ENCODE data around the gene WDR18. TPM values are rescaled to one million over a fixed set of nuclear protein-coding genes. Genes with fewer than 3 reads are reported as not detected.

The WDR18 gene
- total RNA-seq, 4 donors from 2014 or later = 25.0 to 52.6 (median 42.2) TPM

GRCh38 chr19:953445-954271, 30.5 kb upstream of the WDR18 start:
- 61% methylated on average over 29 of the region's 33 CpGs for WGBS
- no peaks in the 10 kb centered on the region for H3K9me3 ChIP-seq
- H3K36me3 ChIP-seq = no peaks in the 10 kb centered on the region
- peaks cover 14% of the 10 kb centered on the region for H3K4me1 ChIP-seq
- TF ChIP-seq POLR2A (IDR thresholded peaks at IDR 0.05) (no peak), EP300 (IDR thresholded peaks at IDR 0.05) (no peak), CTCF (IDR thresholded peaks at IDR 0.05) (no peak), POLR2AphosphoS5 (IDR thresholded peaks at IDR 0.05) (no peak)
- peak in 1 of 2 donors; percentile 49 for DNase-seq (ENCODE audit: low spot score in 2 of 2)
- peak overlapping the region; percentile 20 for H3K4me3 ChIP-seq
- H3K27ac ChIP-seq = no peak overlapping the region
- no peaks in the 10 kb centered on the region for H3K27me3 ChIP-seq

- H3K4me3 ChIP-seq = no peak overlapping the region
- H3K27ac ChIP-seq = no peak overlapping the region
- peaks cover 18% of the 10 kb centered on the region for H3K4me1 ChIP-seq
- no peak for TF ChIP-seq CTCF (IDR thresholded peaks at IDR 0.05)
- no peak for TF ChIP-seq POLR2AphosphoS5 (IDR thresholded peaks at IDR 0.05)
- TF ChIP-seq POLR2A (IDR thresholded peaks at IDR 0.05) = no peak
- TF ChIP-seq EP300 (IDR thresholded peaks at IDR 0.05) = no peak
- H3K36me3 ChIP-seq = no peaks in the 10 kb centered on the region
- H3K9me3 ChIP-seq = no peaks in the 10 kb centered on the region
- DNase-seq (ENCODE audit: low spot score in 2 of 2) = peak in 1 of 2 donors; percentile 53
- WGBS = 80% methylated on average over 14 of the region's 14 CpGs
- H3K27me3 ChIP-seq = no peaks in the 10 kb centered on the region
Measured at GRCh38 chr19:954272-954671, 29.9 kb upstream of the WDR18 start.

GRCh38 chr19:954672-955494, 29.3 kb upstream of the WDR18 start:
- WGBS = 86% methylated on average over 22 of the region's 43 CpGs

GRCh38 chr19:955803-956765, 28.1 kb upstream of the WDR18 start:
- no peaks in the 10 kb centered on the region for H3K27me3 ChIP-seq
- TF ChIP-seq POLR2A (IDR thresholded peaks at IDR 0.05) (no peak), EP300 (IDR thresholded peaks at IDR 0.05) (no peak), POLR2AphosphoS5 (IDR thresholded peaks at IDR 0.05) (no peak), CTCF (IDR thresholded peaks at IDR 0.05) (no peak)
- H3K4me3 ChIP-seq = no peak overlapping the region
- 89% methylated on average over 48 of the region's 55 CpGs for WGBS
- no peaks in the 10 kb centered on the region for H3K36me3 ChIP-seq
- H3K4me1 ChIP-seq = peaks cover 18% of the 10 kb centered on the region
- no peaks in the 10 kb centered on the region for H3K9me3 ChIP-seq
- H3K27ac ChIP-seq = no peak overlapping the region
- DNase-seq (ENCODE audit: low spot score in 2 of 2) = peak in 1 of 2 donors; percentile 50

More at GRCh38 chr19:954672-955494, 29.3 kb upstream of the WDR18 start:
- H3K36me3 ChIP-seq = no peaks in the 10 kb centered on the region
- H3K27me3 ChIP-seq = no peaks in the 10 kb centered on the region
- H3K9me3 ChIP-seq = no peaks in the 10 kb centered on the region
- H3K4me1 ChIP-seq = peaks cover 18% of the 10 kb centered on the region
- no peak overlapping the region for H3K4me3 ChIP-seq
- H3K27ac ChIP-seq = no peak overlapping the region
- TF ChIP-seq CTCF (IDR thresholded peaks at IDR 0.05) (no peak), POLR2AphosphoS5 (IDR thresholded peaks at IDR 0.05) (no peak), POLR2A (IDR thresholded peaks at IDR 0.05) (no peak)
- peak in 1 of 2 donors; percentile 51 for DNase-seq (ENCODE audit: low spot score in 2 of 2)
